Measurements from ENCODE around the gene FAM227A.
"Not testable (repeated sequence)": the region's sequence is repeated elsewhere in the genome, so short reads cannot be mapped to it uniquely, and the experiment has no call there.

Gene FAM227A

GRCh38 chr22:38657045-38657909 is 1.1 kb upstream of the FAM227A start:
- peak; percentile 43 for DNase-seq

- DNase-seq: no peak
Measured at GRCh38 chr22:38655519-38656255, 505 bp downstream of the FAM227A start.

GRCh38 chr22:38653741-38654140 is 2.5 kb downstream of the FAM227A start:
- DNase-seq: no peak

- DNase-seq: no peak
Measured at GRCh38 chr22:38652859-38653258, 3.3 kb downstream of the FAM227A start.

GRCh38 chr22:38649841-38650522 is 6.2 kb downstream of the FAM227A start:
- DNase-seq: no peak

GRCh38 chr22:38645430-38645829 is 10.8 kb downstream of the FAM227A start:
- no peak for DNase-seq

GRCh38 chr22:38644245-38644644 is 11.9 kb downstream of the FAM227A start:
- DNase-seq: not testable (repeated sequence)

GRCh38 chr22:38641476-38642040 is 14.6 kb downstream of the FAM227A start:
- no peak for DNase-seq

GRCh38 chr22:38638728-38639127 is 17.5 kb downstream of the FAM227A start:
- DNase-seq: no peak

GRCh38 chr22:38638216-38638615 is 18.0 kb downstream of the FAM227A start:
- no peak for DNase-seq

- DNase-seq: no peak
Measured at GRCh38 chr22:38632528-38632927, 23.7 kb downstream of the FAM227A start.

GRCh38 chr22:38631724-38632123 is 24.5 kb downstream of the FAM227A start:
- no peak for DNase-seq

- no peak for DNase-seq
Measured at GRCh38 chr22:38629108-38629507, 27.1 kb downstream of the FAM227A start.

GRCh38 chr22:38628444-38628843 is 27.7 kb downstream of the FAM227A start:
- DNase-seq: no peak

GRCh38 chr22:38623351-38623750 is 32.8 kb downstream of the FAM227A start:
- DNase-seq: no peak

GRCh38 chr22:38618682-38619081 is 37.5 kb downstream of the FAM227A start:
- DNase-seq: no peak

GRCh38 chr22:38618258-38618657 is 37.9 kb downstream of the FAM227A start:
- DNase-seq: no peak

- DNase-seq: not testable (repeated sequence)
Measured at GRCh38 chr22:38615064-38615405, 41.2 kb downstream of the FAM227A start.

- no peak for DNase-seq
Measured at GRCh38 chr22:38614332-38615063, 41.7 kb downstream of the FAM227A start.

- DNase-seq: no peak
Measured at GRCh38 chr22:38613588-38613987, 42.6 kb downstream of the FAM227A start.

- no peak for DNase-seq
Measured at GRCh38 chr22:38612217-38613006, 43.8 kb downstream of the FAM227A start.

- no peak for DNase-seq
Measured at GRCh38 chr22:38611559-38611958, 44.6 kb downstream of the FAM227A start.

Measured in activated CD4-positive, CD25-positive, alpha-beta regulatory T cell treated with anti-CD3 and anti-CD28 coated beads, Interleukin-2, amount 50 U/mL, for 72 hours (primary cell).